HG03575 (cell line): ENCODE results near the gene NEXN.

ENCODE experiments used
- ATAC-seq: cut with Tn5 transposase; IDR thresholded peaks from one replicate; pipeline ENCODE4 v1.9.1; 2021; ENCODE audit not compliant: unreplicated experiment, insufficient number of reproducible peaks, low FRiP score; ENCODE audit errors: extremely low read depth

The NEXN gene

GRCh38 chr1:77888081-77888780 is at the start of gene NEXN:
TSS of gene NEXN (plus strand) at chr1:77888624. CDS start at chr1:77916107, 27,483 bp downstream.
- no peak for ATAC-seq

- no peak for ATAC-seq
These were observed 46.9 kb upstream of the NEXN start for GRCh38 chr1:77841574-77841973.

- no peak for ATAC-seq
These were observed 42.5 kb upstream of the NEXN start for GRCh38 chr1:77845951-77846350.

GRCh38 chr1:77846966-77847365 is 41.5 kb upstream of the NEXN start:
- ATAC-seq: no peak

GRCh38 chr1:77847621-77848080 is 40.8 kb upstream of the NEXN start:
- ATAC-seq: no peak

- ATAC-seq: no peak
These were observed 38.3 kb upstream of the NEXN start for GRCh38 chr1:77850082-77850481.

- ATAC-seq: no peak
These were observed 30.9 kb upstream of the NEXN start for GRCh38 chr1:77857552-77857951.

- no peak for ATAC-seq
These were observed 29.7 kb upstream of the NEXN start for GRCh38 chr1:77858725-77859124.

GRCh38 chr1:77859248-77859647 is 29.2 kb upstream of the NEXN start:
- no peak for ATAC-seq

- no peak for ATAC-seq
These were observed 22.1 kb upstream of the NEXN start for GRCh38 chr1:77866296-77866695.

GRCh38 chr1:77872645-77873044 is 15.8 kb upstream of the NEXN start:
- no peak for ATAC-seq

GRCh38 chr1:77873461-77873860 is 15.0 kb upstream of the NEXN start:
- no peak for ATAC-seq

GRCh38 chr1:77874804-77875445 is 13.5 kb upstream of the NEXN start:
- ATAC-seq: no peak

GRCh38 chr1:77876884-77877283 is 11.5 kb upstream of the NEXN start:
- ATAC-seq: no peak

GRCh38 chr1:77881061-77881460 is 7.4 kb upstream of the NEXN start:
- ATAC-seq: no peak

GRCh38 chr1:77882411-77882810 is 6.0 kb upstream of the NEXN start:
- ATAC-seq: no peak

GRCh38 chr1:77888781-77889642 is 588 bp downstream of the NEXN start:
- ATAC-seq: no peak

- ATAC-seq: no peak
These were observed 1.2 kb downstream of the NEXN start for GRCh38 chr1:77889671-77890070.

GRCh38 chr1:77891200-77891599 is 2.8 kb downstream of the NEXN start:
- no peak for ATAC-seq
